DND-41 (cell line): ENCODE measurements around the gene PIP.
"Not testable (repeated sequence)": the region's sequence is repeated elsewhere in the genome, so short reads cannot be mapped to it uniquely, and the experiment has no call there.

ENCODE experiments used
- ATAC-seq: fragments of 200-7000 bp; cut with Tn5 transposase; 3 replicates; pipeline ENCODE4 v1.9.1; 2021; ENCODE audit warnings: low read depth; ENCODE audit not compliant: insufficient read depth
- DNase-seq: peaks from one replicate; pipeline ENCODE4 v3.0.0-alpha.2; 2020
- H2AFZ ChIP-seq: 2 replicates; pipeline ENCODE4 v1.6.0; 2012; ENCODE audit warnings: low read depth, low read length
- H3K27ac ChIP-seq: 2 replicates; pipeline ENCODE4 v1.5.1; 2012; ENCODE audit warnings: low read length, inconsistent platforms
- H3K27me3 ChIP-seq: fragments of 200-600 bp; sonication (generic); 2 replicates; pipeline ENCODE4 v1.6.0; 2012; ENCODE audit warnings: low read length, mild to moderate bottlenecking, inconsistent platforms; ENCODE audit not compliant: insufficient read depth, poor library complexity
- H3K36me3 ChIP-seq: 2 replicates; pipeline ENCODE4 v1.5.1; 2012; ENCODE audit warnings: low read length, inconsistent platforms; ENCODE audit not compliant: insufficient read depth
- H3K4me1 ChIP-seq: 2 replicates; pipeline ENCODE4 v1.5.1; 2012; ENCODE audit warnings: mild to moderate bottlenecking, low read length; ENCODE audit not compliant: insufficient read depth
- H3K4me2 ChIP-seq: 2 replicates; pipeline ENCODE4 v1.6.0; 2012; ENCODE audit warnings: mild to moderate bottlenecking, moderate library complexity, low read length, inconsistent platforms; ENCODE audit not compliant: insufficient read depth
- H3K4me3 ChIP-seq, 2 experiments: fragments of 200-600 bp in 1 of 2; shearing (Covaris generic) in 1 of 2; 2 replicates each; pipeline ENCODE4 v1.5.1; 2012 to 2016; ENCODE audit warnings: inconsistent platforms in 2 of 2, low read length in 2 of 2, mild to moderate bottlenecking in 2 of 2, low read depth in 1 of 2, moderate library complexity in 1 of 2
- H3K79me2 ChIP-seq: 2 replicates; pipeline ENCODE4 v1.6.0; 2012; ENCODE audit warnings: low read length, inconsistent platforms; ENCODE audit not compliant: insufficient read depth
- H3K9ac ChIP-seq: 2 replicates; pipeline ENCODE4 v1.6.0; 2012; ENCODE audit warnings: low read depth, mild to moderate bottlenecking, inconsistent platforms, low read length, moderate library complexity
- H3K9me3 ChIP-seq: 2 replicates; pipeline ENCODE4 v1.5.1; 2012; ENCODE audit warnings: low read length, moderate library complexity, mild to moderate bottlenecking, inconsistent platforms; ENCODE audit not compliant: insufficient read depth, severe bottlenecking
- H4K20me1 ChIP-seq: 2 replicates; pipeline ENCODE4 v1.6.0; 2012; ENCODE audit warnings: low read length; ENCODE audit not compliant: insufficient read depth
- CTCF ChIP-seq: IDR thresholded peaks from 2 replicates; pipeline ENCODE4 v1.5.1; 2012; ENCODE audit warnings: borderline replicate concordance, low read length, moderate library complexity, mild to moderate bottlenecking; ENCODE audit not compliant: poor library complexity, severe bottlenecking; ENCODE audit errors: extremely low read depth
- EZH2 ChIP-seq: IDR thresholded peaks from 3 replicates; pipeline ENCODE4 v1.6.1; 2012; ENCODE audit warnings: borderline replicate concordance, low read depth, mild to moderate bottlenecking, moderate library complexity, low read length, inconsistent platforms; ENCODE audit not compliant: severe bottlenecking

The PIP gene

GRCh38 chr7:143131781-143132180 lies at the start of gene PIP:
Gene PIP, plus strand, starts transcription at chr7:143132077. Its CDS starts 40 bp downstream, at chr7:143132117.
- TF ChIP-seq EZH2 (no peak), CTCF (no peak)
- Histone ChIP-seq H3K4me2 (no peak within 1 kb of the TSS), H3K79me2 (no peaks in the 10 kb centered on the region), H3K36me3 (no peaks in the 10 kb centered on the region), H3K27ac (no peak within 1 kb of the TSS), H2AFZ (no peak within 1 kb of the TSS), H3K9me3 (no peaks in the 10 kb centered on the region), H3K4me3 (no peak within 1 kb of the TSS), H3K4me1 (no peaks in the 10 kb centered on the region), H4K20me1 (no peaks in the 10 kb centered on the region), H3K27me3 (peaks cover 3% of the 10 kb centered on the region), H3K9ac (no peak within 1 kb of the TSS)
- ATAC-seq: no peak
- no peak for DNase-seq

GRCh38 chr7:143085109-143085508 lies 46.8 kb upstream of the PIP start:
- Histone ChIP-seq H2AFZ (no peak overlapping the region), H3K9me3 (no peaks in the 10 kb centered on the region), H4K20me1 (no peaks in the 10 kb centered on the region), H3K4me1 (no peaks in the 10 kb centered on the region), H3K27me3 (no peaks in the 10 kb centered on the region), H3K79me2 (no peaks in the 10 kb centered on the region), H3K27ac (no peak overlapping the region), H3K4me2 (no peak overlapping the region), H3K36me3 (no peaks in the 10 kb centered on the region), H3K9ac (no peak overlapping the region), H3K4me3 (no peak overlapping the region)
- DNase-seq: no peak
- no peak for ATAC-seq
- TF ChIP-seq CTCF: no peak
- no peak for TF ChIP-seq EZH2

- H3K4me1 ChIP-seq, H3K27ac ChIP-seq, H3K79me2 ChIP-seq, H3K36me3 ChIP-seq, DNase-seq, ATAC-seq, H4K20me1 ChIP-seq, H2AFZ ChIP-seq, H3K4me3 ChIP-seq, H3K27me3 ChIP-seq, H3K9me3 ChIP-seq, H3K9ac ChIP-seq, H3K4me2 ChIP-seq: not testable (repeated sequence)
Observed at GRCh38 chr7:143085610-143086009, 46.3 kb upstream of the PIP start.

GRCh38 chr7:143088549-143089231 lies 43.2 kb upstream of the PIP start:
- H3K27ac ChIP-seq, H3K27me3 ChIP-seq, H3K79me2 ChIP-seq, ATAC-seq, H3K9me3 ChIP-seq, H4K20me1 ChIP-seq, DNase-seq, H3K36me3 ChIP-seq, H3K9ac ChIP-seq, H3K4me1 ChIP-seq, H2AFZ ChIP-seq, H3K4me2 ChIP-seq, H3K4me3 ChIP-seq: not testable (repeated sequence)
